Measurements from ENCODE around the gene ALDH18A1.
"Not testable (repeated sequence)": the region's sequence is repeated elsewhere in the genome, so short reads cannot be mapped to it uniquely, and the experiment has no call there.

Gene ALDH18A1

GRCh38 chr10:95656291-95657164 lies at the start of gene ALDH18A1:
TSS of gene ALDH18A1 (minus strand) at chr10:95656711. CDS start at chr10:95653377, 3,334 bp downstream.
- DNase-seq, result no peak

GRCh38 chr10:95698415-95698814 lies 41.9 kb upstream of the ALDH18A1 start:
- no peak for DNase-seq

GRCh38 chr10:95697429-95697828 lies 40.9 kb upstream of the ALDH18A1 start:
- no peak for DNase-seq

GRCh38 chr10:95694665-95695064 lies 38.2 kb upstream of the ALDH18A1 start:
- DNase-seq, result peak; percentile 1

- DNase-seq, result peak; percentile 72
Observed at GRCh38 chr10:95693668-95694534, 37.4 kb upstream of the ALDH18A1 start, which contains the start of gene TCTN3. TSS of gene TCTN3 (minus strand) at chr10:95693927. CDS start at chr10:95693899, 28 bp downstream.

- no peak for DNase-seq
Observed at GRCh38 chr10:95693071-95693667, 36.7 kb upstream of the ALDH18A1 start.

- no peak for DNase-seq
Observed at GRCh38 chr10:95691281-95691680, 34.8 kb upstream of the ALDH18A1 start.

- DNase-seq, result no peak
Observed at GRCh38 chr10:95688648-95689047, 32.1 kb upstream of the ALDH18A1 start.

- no peak for DNase-seq
Observed at GRCh38 chr10:95683966-95684365, 27.5 kb upstream of the ALDH18A1 start.

- no peak for DNase-seq
Observed at GRCh38 chr10:95675403-95676116, 19.0 kb upstream of the ALDH18A1 start.

GRCh38 chr10:95674643-95675042 lies 18.1 kb upstream of the ALDH18A1 start:
- DNase-seq, result no peak

GRCh38 chr10:95672641-95673040 lies 16.1 kb upstream of the ALDH18A1 start:
- DNase-seq, result not testable (repeated sequence)

- DNase-seq, result no peak
Observed at GRCh38 chr10:95664543-95664942, 8.0 kb upstream of the ALDH18A1 start.

- no peak for DNase-seq
Observed at GRCh38 chr10:95663496-95663895, 7.0 kb upstream of the ALDH18A1 start.

GRCh38 chr10:95661818-95662217 lies 5.3 kb upstream of the ALDH18A1 start:
- DNase-seq, result no peak

- no peak for DNase-seq
Observed at GRCh38 chr10:95660283-95660682, 3.8 kb upstream of the ALDH18A1 start.

GRCh38 chr10:95657250-95657649 lies 739 bp upstream of the ALDH18A1 start:
- DNase-seq, result no peak

- DNase-seq, result no peak
Observed at GRCh38 chr10:95655571-95656290, 780 bp downstream of the ALDH18A1 start.

GRCh38 chr10:95653895-95654294 lies 2.6 kb downstream of the ALDH18A1 start:
- DNase-seq, result no peak

GRCh38 chr10:95651346-95652060 lies 5.0 kb downstream of the ALDH18A1 start:
- no peak for DNase-seq

- DNase-seq, result no peak
Observed at GRCh38 chr10:95650232-95650631, 6.3 kb downstream of the ALDH18A1 start.

All from NCI-H2029 treated with DMSO at 0.1 percent for 48 hours (cell line).